ENCODE results near the gene SLAMF9.

The SLAMF9 gene

GRCh38 chr1:159930634-159931033, 23.4 kb downstream of the SLAMF9 start:
- H3K4me3 ChIP-seq (ENCODE audit: low read depth, low read length), result no peak overlapping the region
- TF ChIP-seq, protein P1, sequence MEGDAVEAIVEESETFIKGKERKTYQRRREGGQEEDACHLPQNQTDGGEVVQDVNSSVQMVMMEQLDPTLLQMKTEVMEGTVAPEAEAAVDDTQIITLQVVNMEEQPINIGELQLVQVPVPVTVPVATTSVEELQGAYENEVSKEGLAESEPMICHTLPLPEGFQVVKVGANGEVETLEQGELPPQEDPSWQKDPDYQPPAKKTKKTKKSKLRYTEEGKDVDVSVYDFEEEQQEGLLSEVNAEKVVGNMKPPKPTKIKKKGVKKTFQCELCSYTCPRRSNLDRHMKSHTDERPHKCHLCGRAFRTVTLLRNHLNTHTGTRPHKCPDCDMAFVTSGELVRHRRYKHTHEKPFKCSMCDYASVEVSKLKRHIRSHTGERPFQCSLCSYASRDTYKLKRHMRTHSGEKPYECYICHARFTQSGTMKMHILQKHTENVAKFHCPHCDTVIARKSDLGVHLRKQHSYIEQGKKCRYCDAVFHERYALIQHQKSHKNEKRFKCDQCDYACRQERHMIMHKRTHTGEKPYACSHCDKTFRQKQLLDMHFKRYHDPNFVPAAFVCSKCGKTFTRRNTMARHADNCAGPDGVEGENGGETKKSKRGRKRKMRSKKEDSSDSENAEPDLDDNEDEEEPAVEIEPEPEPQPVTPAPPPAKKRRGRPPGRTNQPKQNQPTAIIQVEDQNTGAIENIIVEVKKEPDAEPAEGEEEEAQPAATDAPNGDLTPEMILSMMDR (IDR thresholded peaks at IDR 0.05; ENCODE audit: low read depth, low read length), result no peak

DNA sequence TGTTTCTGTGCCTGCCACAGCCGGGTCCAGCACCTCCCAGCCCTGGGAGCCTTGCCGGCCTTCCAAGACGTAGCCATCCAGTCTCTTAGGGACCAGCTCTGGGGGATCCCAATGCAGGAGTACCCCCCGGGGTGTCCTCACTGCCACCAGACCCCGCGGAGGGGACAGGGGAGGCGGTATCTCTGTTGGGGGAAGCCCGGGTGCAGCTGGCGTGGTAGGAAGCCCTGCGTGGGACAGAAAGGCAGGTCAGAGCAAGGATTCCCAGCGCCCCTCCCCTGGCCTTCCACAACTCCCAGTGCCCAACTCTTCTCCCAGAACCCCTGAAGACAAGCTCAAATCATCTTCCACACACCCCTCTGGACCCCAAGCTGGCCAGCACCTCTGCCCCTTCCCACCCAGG, 23.8 kb downstream of the SLAMF9 start:
- TF ChIP-seq, protein P1 (IDR thresholded peaks at IDR 0.05; ENCODE audit: low read depth, low read length), result no peak
- H3K4me3 ChIP-seq (ENCODE audit: low read depth, low read length), result no peak overlapping the region

DNA sequence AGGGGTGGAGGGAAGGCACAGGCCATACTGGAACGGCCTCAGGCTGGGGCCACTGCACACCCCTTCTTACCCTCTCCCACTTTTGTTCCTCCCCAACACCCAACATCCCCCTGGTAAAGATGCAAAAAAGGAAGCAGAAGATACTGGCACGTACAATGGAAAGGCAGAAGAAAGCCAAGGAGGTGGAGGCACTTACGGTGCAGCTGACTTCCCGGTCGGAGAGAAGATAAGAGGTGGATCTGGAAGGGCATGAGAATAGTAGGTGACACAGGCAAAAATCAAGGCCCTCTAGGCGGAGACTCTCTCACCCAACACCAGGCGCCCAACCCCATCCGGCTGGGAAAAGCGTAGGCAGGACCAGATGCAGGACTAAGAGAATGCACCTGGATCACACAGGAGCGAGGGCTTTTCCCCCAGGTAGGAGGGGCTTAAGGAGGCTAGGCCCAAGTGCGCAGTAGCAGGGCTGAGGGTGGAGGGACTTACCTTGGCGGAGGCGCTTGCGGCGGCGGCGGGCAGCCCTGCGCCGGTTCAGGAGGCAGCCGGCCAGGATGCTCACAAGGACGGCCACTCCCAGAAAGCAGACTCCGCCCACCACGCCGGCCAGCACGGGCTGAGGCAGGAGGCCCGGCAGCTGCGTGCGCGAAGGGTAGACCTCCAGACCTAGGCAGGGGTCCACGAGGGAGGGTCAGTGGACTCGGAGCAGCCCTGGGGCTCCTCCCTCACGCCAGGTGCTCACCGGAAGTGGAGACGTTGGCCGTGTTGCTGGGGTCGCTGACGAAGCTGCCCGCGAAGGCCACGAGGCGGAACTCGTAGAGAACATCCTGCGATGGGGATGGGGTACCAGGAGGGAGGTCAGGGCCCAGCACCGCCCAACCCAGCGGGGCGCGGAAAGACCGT, 24.6 kb downstream of the SLAMF9 start:
- TF ChIP-seq, protein P1 (IDR thresholded peaks at IDR 0.05; ENCODE audit: low read depth, low read length), result no peak

GRCh38 chr1:159928491-159929050, 25.5 kb downstream of the SLAMF9 start:
- no peak overlapping the region for H3K4me3 ChIP-seq (ENCODE audit: low read depth, low read length)
- TF ChIP-seq, protein P1 (IDR thresholded peaks at IDR 0.05; ENCODE audit: low read depth, low read length), result no peak

More for the DNA sequence above, 24.6 kb downstream of the SLAMF9 start:
- no peak overlapping the region for H3K4me3 ChIP-seq (ENCODE audit: low read depth, low read length)

DNA sequence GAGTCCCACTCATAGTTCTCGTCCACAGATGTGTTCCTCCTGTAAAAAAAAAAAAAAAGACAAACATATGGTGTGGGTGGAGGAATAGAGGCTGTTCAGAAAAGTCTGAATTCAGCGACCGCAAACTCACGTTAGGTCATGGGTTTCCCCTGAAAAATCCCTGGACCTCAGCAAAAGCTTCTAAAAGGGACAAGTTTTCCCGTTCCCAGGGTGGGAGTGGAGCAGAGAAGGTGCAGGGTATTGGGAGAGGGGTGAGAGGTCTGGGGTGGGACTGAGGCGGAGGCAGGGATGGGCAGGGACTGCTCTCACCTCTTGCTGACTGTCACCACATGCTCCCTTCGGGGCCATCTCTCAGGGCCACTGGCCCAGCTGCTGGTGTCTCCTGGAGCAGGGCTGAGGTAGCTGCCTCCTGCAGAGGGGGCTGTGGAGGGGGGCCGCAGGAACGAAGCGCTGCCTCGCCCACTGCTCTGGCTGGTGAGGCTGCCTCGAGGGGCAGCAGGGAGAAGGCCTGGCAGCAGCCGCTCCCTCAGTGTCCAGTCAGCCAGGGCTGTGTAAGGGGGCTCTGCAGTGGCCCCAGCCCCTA, 26.1 kb downstream of the SLAMF9 start:
- H3K4me3 ChIP-seq (ENCODE audit: low read depth, low read length), result no peak overlapping the region
- TF ChIP-seq, protein P1 (IDR thresholded peaks at IDR 0.05; ENCODE audit: low read depth, low read length), result no peak

GRCh38 chr1:159927211-159927848, 26.7 kb downstream of the SLAMF9 start:
- H3K4me3 ChIP-seq (ENCODE audit: low read depth, low read length), result no peak overlapping the region
- TF ChIP-seq, protein P1 (IDR thresholded peaks at IDR 0.05; ENCODE audit: low read depth, low read length), result no peak
